MCF 10A (cell line): ENCODE measurements around the gene CHRNA4. TPM values are rescaled to one million over a fixed set of nuclear protein-coding genes. Genes with fewer than 3 reads are reported as not detected.

ENCODE experiments used
- BruUV-seq: library from RNA; stranded (reverse); fragments of 400-500 nt; replicated peaks from 2 replicates; lab custom pipeline; 2021; lab: Mats Ljungman, UMichigan
- CTCF ChIA-PET: fragments of 300-600 bp; sonication (Branson Sonifier 250); formaldehyde crosslinking; extraction: SDS; loops from one replicate; lab custom pipeline; 2021; ENCODE audit warnings: antibody characterized with exemption, inconsistent platforms; lab: Yijun Ruan, JAX
- POLR2A ChIA-PET: fragments of 300-600, 350-650 bp; sonication (Branson Sonifier 250); formaldehyde crosslinking; extraction: SDS; loops from one replicate; lab custom pipeline; 2020; ENCODE audit warnings: antibody characterized with exemption, inconsistent platforms; lab: Yijun Ruan, JAX
- DNase-seq: peaks from one replicate; pipeline ENCODE4 v3.0.0-alpha.2; 2018; ENCODE audit not compliant: unreplicated experiment
- H3K27ac Mint-ChIP-seq: one replicate; pipeline ENCODE4 v1.8.0; 2022; ENCODE audit warnings: mild to moderate bottlenecking, low read depth, mixed read lengths; ENCODE audit not compliant: unreplicated experiment
- H3K27me3 Mint-ChIP-seq: one replicate; pipeline ENCODE4 v1.8.0; 2022; ENCODE audit warnings: mixed read lengths; ENCODE audit not compliant: insufficient read depth, unreplicated experiment
- H3K36me3 Mint-ChIP-seq: one replicate; pipeline ENCODE4 v1.8.0; 2022; ENCODE audit warnings: mild to moderate bottlenecking, moderate library complexity, mixed read lengths; ENCODE audit not compliant: insufficient read depth, unreplicated experiment
- H3K4me1 Mint-ChIP-seq: one replicate; pipeline ENCODE4 v1.8.0; 2022; ENCODE audit warnings: mixed read lengths; ENCODE audit not compliant: insufficient read depth, unreplicated experiment
- H3K4me3 Mint-ChIP-seq: one replicate; pipeline ENCODE4 v1.8.0; 2022; ENCODE audit warnings: mild to moderate bottlenecking, moderate library complexity, mixed read lengths; ENCODE audit not compliant: unreplicated experiment
- H3K9me3 Mint-ChIP-seq: one replicate; pipeline ENCODE4 v1.8.0; 2022; ENCODE audit warnings: mixed read lengths; ENCODE audit not compliant: unreplicated experiment
- intact Hi-C: fragments of 100-400 bp; cut with micrococcal nuclease; formaldehyde crosslinking; loops from 2 replicates; pipeline ENCODE4 v1.14.1; 2022
- total RNA-seq: library from RNA; stranded (reverse); gene quantifications from 2 replicates; pipeline ENCODE4 v1.2.3, GENCODE V29; 2022
- TF ChIP-seq, protein P1 (sequence below): fragments of 200-600 bp; IDR thresholded peaks from one replicate; pipeline ENCODE4 v1.8.0; 2022; ENCODE audit warnings: antibody characterized with exemption, mild to moderate bottlenecking; ENCODE audit not compliant: unreplicated experiment

CHRNA4 gene
- total RNA-seq, 1 experiment from 2014 or later = not detected

GRCh38 chr20:63311833-63312243 is 49.3 kb downstream of the CHRNA4 start:
- no peaks in the 10 kb centered on the region for H3K36me3 Mint-ChIP-seq
- H3K9me3 Mint-ChIP-seq = no peaks in the 10 kb centered on the region
- no peak overlapping the region for H3K27ac Mint-ChIP-seq
- H3K27me3 Mint-ChIP-seq = no peaks in the 10 kb centered on the region
- ChIA-PET POLR2A (no interaction called here), CTCF (interaction anchor here (1.4 to 4.7 kb wide), 3 partner anchors 12 to 68 kb away, joined by 5 to 85 read pairs (median 10); no protein-coding TSS in a partner anchor)
- no peaks in the 10 kb centered on the region for H3K4me1 Mint-ChIP-seq
- BruUV-seq = no TSS peak
- intact Hi-C loops = no loop called here
- no peak for DNase-seq
- H3K4me3 Mint-ChIP-seq = no peak overlapping the region
- TF ChIP-seq, protein P1, sequence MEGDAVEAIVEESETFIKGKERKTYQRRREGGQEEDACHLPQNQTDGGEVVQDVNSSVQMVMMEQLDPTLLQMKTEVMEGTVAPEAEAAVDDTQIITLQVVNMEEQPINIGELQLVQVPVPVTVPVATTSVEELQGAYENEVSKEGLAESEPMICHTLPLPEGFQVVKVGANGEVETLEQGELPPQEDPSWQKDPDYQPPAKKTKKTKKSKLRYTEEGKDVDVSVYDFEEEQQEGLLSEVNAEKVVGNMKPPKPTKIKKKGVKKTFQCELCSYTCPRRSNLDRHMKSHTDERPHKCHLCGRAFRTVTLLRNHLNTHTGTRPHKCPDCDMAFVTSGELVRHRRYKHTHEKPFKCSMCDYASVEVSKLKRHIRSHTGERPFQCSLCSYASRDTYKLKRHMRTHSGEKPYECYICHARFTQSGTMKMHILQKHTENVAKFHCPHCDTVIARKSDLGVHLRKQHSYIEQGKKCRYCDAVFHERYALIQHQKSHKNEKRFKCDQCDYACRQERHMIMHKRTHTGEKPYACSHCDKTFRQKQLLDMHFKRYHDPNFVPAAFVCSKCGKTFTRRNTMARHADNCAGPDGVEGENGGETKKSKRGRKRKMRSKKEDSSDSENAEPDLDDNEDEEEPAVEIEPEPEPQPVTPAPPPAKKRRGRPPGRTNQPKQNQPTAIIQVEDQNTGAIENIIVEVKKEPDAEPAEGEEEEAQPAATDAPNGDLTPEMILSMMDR = no peak

GRCh38 chr20:63311186-63311832 is 49.8 kb downstream of the CHRNA4 start:
- Mint-ChIP-seq H3K27me3 (no peaks in the 10 kb centered on the region), H3K27ac (no peak overlapping the region), H3K36me3 (no peaks in the 10 kb centered on the region), H3K9me3 (no peaks in the 10 kb centered on the region), H3K4me1 (no peaks in the 10 kb centered on the region), H3K4me3 (no peak overlapping the region)
- POLR2A ChIA-PET = no interaction called here
- intact Hi-C loops = no loop called here
- CTCF ChIA-PET = interaction anchor here (0.8 to 4.7 kb wide), 6 partner anchors 10 to 278 kb away, joined by 3 to 85 read pairs (median 5); no protein-coding TSS in a partner anchor
- no peak for DNase-seq
- TF ChIP-seq, protein P1 = no peak
- BruUV-seq = no TSS peak

- no peaks in the 10 kb centered on the region for H3K4me1 Mint-ChIP-seq
- TF ChIP-seq, protein P1 = no peak
- ChIA-PET CTCF (interaction anchor here (0.6 to 4.7 kb wide), 32 partner anchors 8 to 812 kb away, joined by 3 to 85 read pairs (median 4); no protein-coding TSS in a partner anchor), POLR2A (no interaction called here)
- DNase-seq = no peak
- H3K36me3 Mint-ChIP-seq = no peaks in the 10 kb centered on the region
- no peak overlapping the region for H3K27ac Mint-ChIP-seq
- no peak overlapping the region for H3K4me3 Mint-ChIP-seq
- no peaks in the 10 kb centered on the region for H3K27me3 Mint-ChIP-seq
- no TSS peak for BruUV-seq
- no peaks in the 10 kb centered on the region for H3K9me3 Mint-ChIP-seq
- intact Hi-C loops = no loop called here
These were observed 50.7 kb downstream of the CHRNA4 start for GRCh38 chr20:63310265-63310991.
